ENCODE measurements around the gene MST1R. TPM values are rescaled to one million over a fixed set of nuclear protein-coding genes. Genes with fewer than 3 reads are reported as not detected.

MST1R gene
- polyA plus RNA-seq, 12 donors: 0.98 to 12.4 (median 2.3) TPM; not detected in 1

- no peak for DNase-seq
Measured at GRCh38 chr3:49878686-49879085, 25.0 kb downstream of the MST1R start.

- no peak for DNase-seq
Measured at GRCh38 chr3:49877716-49878115, 26.0 kb downstream of the MST1R start.

DNA sequence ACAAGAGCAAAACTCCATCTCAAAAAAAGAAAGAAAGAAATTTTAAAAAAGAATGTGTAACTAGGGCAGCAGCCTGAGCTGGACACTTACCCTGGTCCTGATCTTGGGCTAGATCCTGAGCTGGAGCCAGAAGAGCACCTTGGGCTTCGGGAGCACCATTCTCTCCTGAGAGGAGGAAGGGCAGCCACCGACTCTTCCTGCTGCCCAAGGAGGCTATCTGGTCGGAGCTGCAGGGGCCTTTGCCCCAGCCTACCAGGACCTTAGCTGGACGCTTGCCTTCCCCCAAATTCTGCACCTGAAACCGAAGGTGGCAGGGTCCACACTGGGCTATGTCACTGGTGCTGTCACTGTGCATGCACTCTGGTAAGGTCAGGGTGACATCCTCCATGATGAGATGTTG lies 27.1 kb downstream of the MST1R start:
- no peak for DNase-seq

- DNase-seq: no peak
Measured at GRCh38 chr3:49873623-49874022, 30.1 kb downstream of the MST1R start.

GRCh38 chr3:49872801-49873281 lies 30.8 kb downstream of the MST1R start:
- no peak for DNase-seq

- no peak for DNase-seq
Measured at GRCh38 chr3:49871531-49872153, 32.0 kb downstream of the MST1R start.

GRCh38 chr3:49869525-49870126 lies 34.0 kb downstream of the MST1R start, which contains the start of gene CAMKV:
CAMKV (minus strand) TSS chr3:49869906; CDS start chr3:49862388, 7,518 bp downstream.
- DNase-seq: no peak

DNA sequence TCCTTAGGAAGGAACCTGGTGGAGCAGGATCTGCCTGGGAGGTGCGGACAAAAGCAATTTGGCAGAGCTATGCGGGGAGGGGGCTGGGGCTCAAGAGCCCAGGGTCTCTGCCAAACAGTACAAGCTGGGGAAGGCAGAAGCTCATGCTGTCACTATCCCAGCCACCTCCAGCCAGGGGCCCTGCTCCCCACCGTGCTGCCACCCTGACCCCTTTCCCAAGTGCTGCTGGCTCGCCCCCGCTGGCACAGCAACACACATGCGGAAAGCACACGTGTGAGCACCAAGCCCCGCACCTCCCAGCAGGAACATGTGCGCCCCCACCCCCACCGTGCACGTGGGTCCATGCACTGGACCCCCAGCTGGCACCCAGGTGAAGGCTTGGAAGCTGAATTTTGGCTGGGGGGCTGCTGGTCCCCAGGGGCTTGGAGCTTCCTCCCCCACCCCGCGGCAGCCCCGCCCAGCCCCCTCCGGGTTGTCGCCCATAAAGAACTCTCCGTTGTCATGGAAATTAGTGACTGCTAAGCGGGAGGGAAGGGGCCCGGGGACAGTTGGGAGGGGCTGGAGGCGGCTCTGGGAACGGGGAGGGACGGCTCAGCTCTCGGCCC lies 34.7 kb downstream of the MST1R start:
- DNase-seq: no peak

- no peak for DNase-seq
Measured at GRCh38 chr3:49867871-49868321, 35.8 kb downstream of the MST1R start.

DNA sequence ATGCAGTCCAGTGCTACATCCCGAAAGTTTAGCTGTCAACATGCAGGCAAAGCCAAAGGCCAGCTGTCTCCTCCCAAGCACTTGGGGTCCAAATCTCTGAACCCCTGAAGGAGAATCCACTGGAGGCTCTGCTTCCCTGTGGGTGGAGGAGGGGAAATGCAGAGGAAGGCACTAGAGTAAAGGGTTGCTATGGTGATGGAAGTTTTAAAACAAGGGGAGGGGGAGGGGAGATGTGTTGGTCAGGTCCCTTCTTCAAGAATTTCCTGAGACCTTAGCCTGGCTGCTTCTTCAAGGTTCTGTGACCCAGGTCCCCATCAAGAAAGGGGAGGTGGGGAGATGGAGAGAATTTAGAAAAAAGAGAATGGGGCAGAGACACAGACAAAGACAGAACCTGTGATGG lies 36.3 kb downstream of the MST1R start:
- DNase-seq: no peak

GRCh38 chr3:49865198-49865784 lies 38.4 kb downstream of the MST1R start:
- DNase-seq: no peak

GRCh38 chr3:49864505-49864904 lies 39.2 kb downstream of the MST1R start:
- no peak for DNase-seq

- no peak for DNase-seq
Measured at GRCh38 chr3:49859576-49860305, 43.9 kb downstream of the MST1R start.

DNA sequence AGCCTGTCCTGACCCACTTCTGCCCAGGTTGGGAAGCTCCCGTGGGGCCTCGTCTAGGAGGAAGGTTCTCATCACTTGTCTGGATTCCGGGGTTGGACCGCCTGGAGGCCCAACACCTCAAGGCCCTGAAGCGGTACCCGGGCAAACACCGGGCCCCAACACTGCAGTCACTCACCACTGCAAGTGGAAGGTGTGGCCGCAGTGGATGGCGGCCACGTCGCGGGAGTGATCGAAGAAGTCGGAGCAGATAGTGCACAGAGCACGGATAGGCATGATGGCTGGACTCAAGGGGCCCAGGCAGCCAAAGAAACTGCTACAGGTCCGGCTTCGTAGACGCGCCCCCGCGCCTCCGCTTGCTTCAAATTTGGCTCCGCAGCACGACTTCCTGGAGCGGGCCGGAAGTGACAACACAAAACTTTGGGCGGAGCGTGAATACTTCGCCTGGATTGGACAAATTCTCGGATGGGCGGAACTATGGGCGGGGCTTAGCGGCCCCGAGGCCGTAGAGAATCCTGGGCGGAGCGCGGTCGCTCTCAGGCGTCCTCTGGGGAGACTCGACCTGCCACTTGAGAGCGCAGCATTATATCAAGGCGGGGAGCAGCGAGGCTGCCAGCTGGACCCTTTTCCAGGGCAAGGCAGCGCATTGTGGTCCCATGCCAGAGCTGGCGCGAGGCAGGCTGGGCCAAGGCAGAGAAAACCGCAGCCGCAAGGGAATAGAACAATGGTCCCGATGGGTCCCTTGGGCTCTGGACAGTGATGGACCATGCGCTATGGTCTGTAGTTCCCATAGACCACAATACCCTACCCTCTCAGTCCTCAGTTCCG lies 47.3 kb downstream of the MST1R start, which contains the start of gene TRAIP:
Gene TRAIP (minus strand): TSS at position 384 of the 825 bp plus-strand sequence. CDS start 111 bp downstream, at position 273.
- DNase-seq: peak; percentile 97

GRCh38 chr3:49855662-49856061 lies 48.0 kb downstream of the MST1R start:
- DNase-seq: no peak

DNA sequence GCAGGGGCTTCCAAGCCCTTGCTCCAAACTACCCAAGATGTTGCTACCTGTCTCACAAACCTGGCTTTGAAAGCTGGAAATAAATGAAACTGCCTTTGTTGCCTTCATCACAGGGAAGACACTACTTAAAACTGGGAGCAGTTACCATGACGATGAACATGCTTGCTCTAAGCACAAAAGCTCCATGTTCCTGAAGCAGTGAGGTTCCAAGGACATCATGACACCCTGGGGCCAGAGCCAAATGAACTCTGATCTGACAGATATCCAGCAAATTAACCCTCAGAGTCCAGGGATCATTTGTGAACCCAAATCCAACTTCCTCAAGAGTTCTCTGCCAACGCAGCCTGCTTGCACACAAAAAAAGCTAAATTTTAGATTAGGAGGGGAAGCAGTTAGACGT lies 58.0 kb downstream of the MST1R start:
- no peak for DNase-seq

DNA sequence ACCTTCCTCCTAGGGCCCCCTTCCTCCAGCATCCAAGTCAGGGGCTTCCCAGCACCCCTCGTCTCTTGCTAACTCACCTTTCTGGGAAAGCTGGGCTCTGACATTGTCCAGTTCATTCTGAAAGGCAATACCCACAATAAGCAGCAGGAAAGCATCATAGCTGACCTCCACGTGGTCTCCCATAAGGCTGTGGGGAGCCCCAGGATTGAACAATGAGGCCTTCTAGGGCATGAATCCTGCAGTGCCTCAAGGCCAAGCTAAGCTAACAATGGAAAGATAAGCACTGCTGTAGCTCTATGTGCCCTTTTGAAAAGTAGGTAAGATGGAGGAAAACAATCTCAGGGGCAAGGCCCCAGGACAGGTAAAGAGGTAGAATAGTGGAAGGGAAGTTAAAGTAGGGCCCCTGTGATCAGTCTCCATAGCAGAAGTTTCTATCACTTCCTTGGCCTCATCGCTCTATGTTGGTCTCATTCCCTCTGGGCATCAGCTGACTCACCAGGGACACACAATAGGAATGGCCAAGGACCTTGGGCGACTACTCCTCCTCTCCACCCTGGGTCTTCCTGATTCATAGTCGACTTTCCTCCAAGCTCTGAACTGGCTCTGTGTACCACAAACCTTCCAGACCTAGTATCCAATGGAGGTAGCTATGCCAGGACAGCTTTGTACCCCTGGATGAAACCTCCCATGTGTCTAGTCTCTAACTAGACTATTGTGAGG lies 59.0 kb downstream of the MST1R start:
- no peak for DNase-seq

GRCh38 chr3:49842843-49843517 lies 60.7 kb downstream of the MST1R start:
- no peak for DNase-seq

DNA sequence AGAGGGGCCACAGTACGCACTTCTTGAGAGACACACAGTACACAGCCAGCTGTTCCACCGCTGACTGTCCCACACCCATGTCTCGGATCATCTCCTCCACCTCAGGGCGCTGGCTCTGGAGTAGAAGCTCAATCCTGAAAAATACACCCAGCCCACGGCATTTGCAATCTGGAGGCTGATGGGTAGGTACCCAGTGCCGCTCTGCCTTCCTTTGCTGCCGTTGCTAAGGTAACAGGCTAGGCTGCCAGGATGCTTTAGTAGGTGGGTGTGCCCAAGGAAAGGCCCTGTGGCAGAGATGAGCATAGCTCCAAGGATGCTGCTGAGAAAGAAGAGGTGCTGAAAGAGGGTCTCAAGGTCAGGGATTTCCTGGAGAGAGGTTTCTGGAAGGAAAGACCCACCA lies 61.9 kb downstream of the MST1R start:
- no peak for DNase-seq

All from muscle of arm (tissue), 12 donors.